Skeletal muscle cell (primary cell): Measurements from ENCODE around the gene ATRN.
"Not testable (repeated sequence)": the region's sequence is repeated elsewhere in the genome, so short reads cannot be mapped to it uniquely, and the experiment has no call there.

ENCODE experiments used
- DNase-seq: peaks from one replicate; pipeline ENCODE4 v3.0.0-alpha.2; 2010; ENCODE audit warnings: low read depth
- H3K4me3 ChIP-seq: 2 replicates; pipeline ENCODE4 v1.5.1; 2011; ENCODE audit warnings: low read depth, mild to moderate bottlenecking, control low read depth, low read length, moderate library complexity

Gene ATRN

DNA sequence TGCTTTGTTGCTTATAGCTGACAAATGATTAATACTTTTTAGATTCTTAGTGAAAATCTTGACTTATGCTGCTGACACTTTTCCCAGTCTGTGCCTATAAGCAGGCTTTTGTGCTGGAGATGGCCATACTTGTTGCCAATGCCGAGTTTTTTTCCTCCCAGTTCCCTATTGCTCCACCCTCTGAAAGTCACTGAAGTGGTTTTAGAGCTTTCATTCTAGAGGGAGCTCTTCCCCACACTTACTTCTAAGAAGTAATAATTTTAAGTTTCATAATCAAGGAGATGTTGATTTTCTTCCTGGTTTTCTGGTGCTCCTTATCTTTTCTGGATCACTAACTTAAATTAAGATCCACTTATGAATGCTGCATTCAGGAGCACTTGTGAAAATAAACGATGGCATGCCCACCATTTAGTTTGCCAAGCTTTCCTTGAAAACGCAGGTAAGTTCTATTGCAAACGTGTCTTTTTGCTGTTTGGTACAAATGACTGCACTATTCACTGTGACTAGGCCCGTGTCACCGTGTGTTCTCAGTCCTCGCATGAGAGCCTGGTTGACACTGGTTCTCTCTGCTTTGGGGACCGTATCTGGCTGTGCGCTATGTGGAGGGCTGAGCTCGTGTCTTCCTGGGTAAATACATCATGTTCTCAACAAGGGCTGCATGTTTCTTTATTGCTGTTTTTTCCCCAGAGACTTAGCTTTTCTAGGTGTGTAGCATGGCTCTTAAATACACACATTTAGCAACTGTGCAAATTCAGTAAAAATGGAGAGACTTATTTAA is 142.2 kb downstream of the ATRN start:
- DNase-seq = no peak
- no peak overlapping the region for H3K4me3 ChIP-seq

DNA sequence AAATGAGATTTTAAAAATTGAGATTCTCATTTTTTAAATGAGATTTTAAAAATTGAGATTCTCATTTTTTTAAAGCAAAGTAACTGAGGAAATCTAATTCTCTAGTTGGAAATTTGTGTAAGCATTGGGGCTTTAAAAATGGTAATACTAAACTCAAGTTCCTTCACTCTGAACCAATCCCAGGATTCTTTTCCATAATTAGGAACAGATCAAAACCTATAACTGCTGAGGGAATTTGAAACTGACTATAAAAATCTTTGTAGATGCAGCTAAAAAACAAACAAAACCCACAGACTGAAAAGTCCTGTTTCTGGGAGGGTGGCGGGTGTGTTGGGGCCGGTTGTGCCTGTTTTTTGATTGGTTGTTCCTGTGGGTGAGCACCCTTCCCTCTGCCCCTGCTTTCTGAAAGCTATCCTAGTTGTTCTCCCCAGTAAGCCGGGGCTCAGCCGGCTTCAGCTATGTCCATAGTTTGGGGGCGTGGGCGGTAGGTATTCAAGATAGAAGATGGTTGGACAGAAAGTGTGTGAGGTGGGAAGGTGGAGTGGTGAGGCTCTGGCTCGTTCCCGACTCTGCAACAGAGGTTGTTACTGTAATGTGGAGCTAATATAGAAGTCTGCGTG is 143.1 kb downstream of the ATRN start:
- no peak overlapping the region for H3K4me3 ChIP-seq
- DNase-seq = no peak

DNA sequence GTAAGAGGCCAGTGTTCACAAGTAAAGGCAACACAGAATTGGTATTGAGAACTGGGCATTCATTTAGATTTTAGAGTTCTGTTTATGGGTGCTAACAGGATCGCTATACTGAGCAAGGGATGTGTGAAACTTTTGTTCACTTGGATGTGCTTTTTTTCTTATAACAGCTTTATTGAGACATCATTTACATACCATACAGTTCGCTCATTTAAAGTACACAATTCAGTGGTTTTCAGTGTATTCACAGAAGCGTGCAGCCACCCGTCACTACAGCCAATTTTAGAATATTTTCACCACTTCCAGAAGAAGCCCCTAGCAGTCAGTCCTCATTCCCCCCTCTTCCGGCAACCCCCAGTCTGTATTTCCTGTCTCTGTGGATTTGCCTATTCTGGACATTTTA is 143.6 kb downstream of the ATRN start:
- no peak for DNase-seq
- H3K4me3 ChIP-seq = no peak overlapping the region

DNA sequence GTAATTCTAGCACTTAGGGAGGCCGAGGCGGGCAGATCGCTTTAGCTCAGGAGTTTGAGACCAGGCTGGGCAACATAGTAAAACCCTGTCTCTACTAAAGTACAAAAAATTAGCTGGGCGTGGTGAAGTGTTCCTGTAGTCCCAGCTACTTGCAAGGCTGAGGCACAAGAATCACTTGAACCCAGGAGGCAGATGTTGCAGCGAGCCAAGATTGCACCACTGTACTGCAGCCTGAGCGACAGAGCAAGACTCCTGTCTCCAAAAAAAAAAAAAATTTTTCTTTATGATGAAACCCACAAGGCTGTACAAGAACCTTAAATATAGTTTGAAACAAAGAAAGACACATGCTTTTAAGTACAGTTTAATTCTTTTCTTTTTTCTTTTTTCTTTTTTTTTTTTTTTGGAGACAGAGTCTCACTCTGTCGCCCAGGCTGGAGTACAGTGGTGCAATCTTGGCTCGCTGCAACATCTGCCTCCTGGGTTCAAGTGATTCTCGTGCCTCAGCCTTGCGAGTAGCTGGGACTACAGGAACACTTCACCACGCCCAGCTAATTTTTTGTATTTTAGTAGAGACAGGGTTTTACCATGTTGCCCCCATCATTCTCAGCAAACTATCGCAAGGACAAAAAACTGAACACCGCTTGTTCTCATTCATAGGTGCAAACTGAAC is 144.5 kb downstream of the ATRN start:
- DNase-seq, H3K4me3 ChIP-seq: not testable (repeated sequence)

GRCh38 chr20:3616250-3616649 is 145.4 kb downstream of the ATRN start:
- DNase-seq = no peak
- no peak overlapping the region for H3K4me3 ChIP-seq

GRCh38 chr20:3621111-3621510 is 150.3 kb downstream of the ATRN start:
- DNase-seq = no peak
- H3K4me3 ChIP-seq = no peak overlapping the region

- DNase-seq = no peak
- H3K4me3 ChIP-seq = no peak overlapping the region
Observed at GRCh38 chr20:3622406-3622805, 151.6 kb downstream of the ATRN start.

DNA sequence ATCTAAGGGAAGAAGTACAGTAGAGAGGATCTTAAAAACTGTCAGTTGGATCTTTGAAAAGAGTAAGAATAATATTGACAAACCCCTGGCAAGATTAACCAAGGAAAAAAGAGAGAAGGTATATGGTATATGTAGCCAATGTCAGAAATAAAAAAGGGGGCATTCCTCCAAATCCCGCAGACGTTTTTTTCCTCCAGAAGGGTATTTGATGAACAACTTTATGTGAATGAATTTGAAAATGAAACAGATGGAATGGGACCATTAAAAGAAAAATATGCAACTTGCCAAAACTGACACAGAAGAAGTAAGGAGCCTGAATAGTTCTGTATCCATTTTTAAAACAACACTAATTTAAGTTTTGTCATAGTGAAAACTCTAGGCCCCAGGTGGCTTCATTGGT is 156.7 kb downstream of the ATRN start:
- no peak overlapping the region for H3K4me3 ChIP-seq
- no peak for DNase-seq

DNA sequence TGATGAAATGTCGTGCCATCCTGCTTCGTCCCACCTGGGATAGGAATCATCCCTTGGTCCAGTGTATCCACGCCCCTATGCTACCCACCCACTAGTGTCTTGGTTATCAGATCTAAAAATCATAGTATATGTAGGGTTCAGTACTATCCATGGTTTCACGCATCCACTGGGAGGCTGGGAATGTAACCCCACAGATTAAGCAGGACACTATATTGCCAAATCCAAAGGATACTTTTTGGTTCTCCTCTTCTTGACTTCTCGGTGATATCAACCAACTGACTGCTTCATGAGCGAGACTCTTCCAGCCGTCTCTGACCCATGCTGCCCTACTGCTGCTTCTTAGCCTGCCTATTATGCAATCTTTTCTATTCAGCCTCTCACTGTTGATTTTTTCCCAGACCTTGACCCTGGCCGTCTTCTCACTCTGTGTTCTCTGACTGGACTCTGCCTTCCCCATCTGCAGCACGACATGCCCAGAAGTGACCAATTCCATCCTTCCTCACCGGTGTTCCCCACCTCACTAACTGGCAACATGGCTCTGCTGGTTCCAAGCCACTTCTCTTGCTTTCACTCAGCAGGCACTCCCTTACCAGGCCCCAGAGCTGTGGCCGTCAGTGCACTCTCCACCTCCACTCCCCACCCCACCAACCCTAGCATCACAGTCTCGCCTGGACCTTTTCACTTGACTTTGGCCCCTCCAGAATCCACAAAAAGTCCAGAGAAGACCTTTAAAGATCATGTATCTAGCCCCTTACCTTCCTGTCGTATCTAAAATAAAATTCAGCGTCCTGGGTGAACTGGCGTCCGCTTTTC is 157.9 kb downstream of the ATRN start:
- no peak overlapping the region for H3K4me3 ChIP-seq
- DNase-seq = no peak

DNA sequence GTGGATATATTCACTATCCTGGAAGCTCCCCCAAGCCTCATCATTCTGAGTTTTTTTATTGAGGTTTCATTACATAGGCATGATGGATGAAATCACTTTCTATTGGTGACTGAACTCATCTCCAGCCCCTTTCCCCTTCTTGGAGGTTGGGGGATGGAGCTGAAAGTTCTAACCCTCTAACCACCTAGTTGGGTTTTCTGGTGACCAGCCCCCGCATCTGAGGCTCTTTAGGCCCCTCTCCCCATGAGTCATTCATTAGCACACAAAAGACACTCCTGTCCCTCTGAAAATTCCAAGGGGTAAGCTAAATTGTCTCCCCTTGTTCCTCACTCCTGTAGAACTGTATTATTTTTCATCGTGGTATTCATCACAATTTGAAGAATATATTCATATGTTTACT is 159.1 kb downstream of the ATRN start:
- H3K4me3 ChIP-seq = no peak overlapping the region
- DNase-seq = no peak

GRCh38 chr20:3630429-3630828 is 159.6 kb downstream of the ATRN start:
- no peak overlapping the region for H3K4me3 ChIP-seq
- no peak for DNase-seq

- no peak overlapping the region for H3K4me3 ChIP-seq
- DNase-seq = no peak
Observed at GRCh38 chr20:3631534-3631933, 160.7 kb downstream of the ATRN start.

DNA sequence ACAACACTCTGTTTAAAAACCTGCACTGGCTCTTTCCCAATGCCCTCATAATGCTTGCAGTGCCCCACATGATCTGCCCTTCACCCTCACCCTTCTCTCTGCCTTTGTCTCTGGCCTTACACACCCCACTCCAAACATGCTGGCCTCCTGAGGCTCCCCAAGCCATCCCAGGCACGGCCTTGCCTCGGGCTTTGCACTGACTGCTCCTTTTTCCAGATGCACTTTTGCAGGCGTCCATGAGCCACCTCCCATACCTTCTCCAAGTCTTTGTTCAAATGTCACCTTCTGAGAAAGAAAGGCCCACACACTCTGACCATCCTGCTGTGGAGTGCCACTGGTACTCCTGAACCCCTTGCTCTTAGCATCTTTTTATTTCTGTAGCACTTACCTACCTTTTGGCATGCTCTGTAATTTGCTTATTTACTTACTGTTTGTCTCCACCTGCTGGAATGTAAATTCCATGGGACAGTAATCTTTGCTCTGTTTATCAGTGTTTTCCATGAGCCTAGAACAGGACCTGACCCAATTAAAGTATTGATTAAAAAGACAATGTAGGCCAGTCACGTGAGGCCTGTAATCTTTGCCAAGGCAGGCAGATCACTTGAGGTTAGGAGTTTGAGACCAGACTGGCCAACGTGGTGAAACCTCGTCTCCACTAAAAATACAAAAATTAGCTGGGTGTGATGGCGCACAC is 161.6 kb downstream of the ATRN start:
- no peak overlapping the region for H3K4me3 ChIP-seq
- no peak for DNase-seq

DNA sequence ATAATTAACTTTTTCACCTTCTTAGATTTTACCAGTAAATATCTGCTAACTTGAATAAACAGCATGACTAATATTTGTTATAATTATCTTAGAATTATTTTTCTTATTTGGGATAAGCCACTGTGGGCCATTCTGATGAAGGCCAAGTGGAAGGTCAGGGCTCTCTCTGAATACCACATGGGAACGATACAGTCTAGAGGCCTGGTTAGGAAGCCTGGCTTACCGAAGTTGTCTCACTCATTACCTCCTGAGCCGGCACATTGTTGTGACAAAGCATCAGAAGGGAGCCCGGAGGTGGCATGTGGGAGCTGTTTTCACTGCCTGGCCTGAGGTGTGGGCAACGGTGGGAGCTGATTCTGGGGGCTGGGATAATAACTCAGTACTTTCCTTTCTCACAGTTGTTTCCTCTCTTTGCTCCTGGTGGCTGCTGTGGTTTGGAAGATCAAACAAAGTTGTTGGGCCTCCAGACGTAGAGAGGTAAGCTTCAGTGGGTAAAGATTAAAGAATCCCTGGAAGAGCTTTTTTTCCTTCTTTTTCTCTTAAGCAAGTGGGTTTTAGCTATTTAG is 163.2 kb downstream of the ATRN start:
- no peak for DNase-seq

DNA sequence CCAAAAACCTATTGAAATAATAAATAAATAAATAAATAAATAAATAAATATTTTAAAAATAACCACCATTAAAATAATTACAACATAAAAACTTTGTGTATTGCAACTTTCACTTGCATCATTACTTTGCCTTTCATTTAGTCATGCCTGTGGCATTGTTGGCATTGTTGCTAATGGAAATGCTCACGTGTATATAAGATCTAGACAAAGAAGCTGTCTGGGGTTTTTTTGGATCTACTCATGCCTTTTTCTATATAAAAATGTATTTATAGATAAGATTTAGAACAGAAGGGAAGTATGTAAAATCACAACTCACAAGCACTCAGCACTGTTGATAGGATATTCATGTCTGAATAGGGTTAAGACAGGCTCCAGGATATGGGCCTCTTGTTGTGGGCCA is 164.5 kb downstream of the ATRN start:
- H3K4me3 ChIP-seq = no peak overlapping the region
- no peak for DNase-seq

More for the DNA sequence above, 163.2 kb downstream of the ATRN start:
- H3K4me3 ChIP-seq = no peak overlapping the region

DNA sequence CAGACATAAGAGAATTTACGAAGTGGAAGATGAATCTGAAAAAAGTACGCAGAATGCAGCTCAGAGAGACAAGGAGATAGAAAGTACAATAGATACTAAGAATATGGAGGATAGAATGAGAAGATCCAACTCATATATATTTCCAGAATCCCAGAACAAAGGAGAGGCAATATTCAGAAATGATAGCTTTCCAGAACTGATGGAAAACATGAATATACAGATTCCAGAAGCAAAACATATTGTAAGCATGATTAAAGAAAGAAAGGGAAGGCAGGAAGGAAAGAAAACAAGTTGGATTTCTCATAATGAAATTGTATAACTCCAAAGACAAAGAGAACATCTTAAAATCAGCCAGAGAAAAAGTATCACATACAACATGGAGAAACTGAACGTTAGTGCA is 169.4 kb downstream of the ATRN start:
- no peak for DNase-seq
- no peak overlapping the region for H3K4me3 ChIP-seq

DNA sequence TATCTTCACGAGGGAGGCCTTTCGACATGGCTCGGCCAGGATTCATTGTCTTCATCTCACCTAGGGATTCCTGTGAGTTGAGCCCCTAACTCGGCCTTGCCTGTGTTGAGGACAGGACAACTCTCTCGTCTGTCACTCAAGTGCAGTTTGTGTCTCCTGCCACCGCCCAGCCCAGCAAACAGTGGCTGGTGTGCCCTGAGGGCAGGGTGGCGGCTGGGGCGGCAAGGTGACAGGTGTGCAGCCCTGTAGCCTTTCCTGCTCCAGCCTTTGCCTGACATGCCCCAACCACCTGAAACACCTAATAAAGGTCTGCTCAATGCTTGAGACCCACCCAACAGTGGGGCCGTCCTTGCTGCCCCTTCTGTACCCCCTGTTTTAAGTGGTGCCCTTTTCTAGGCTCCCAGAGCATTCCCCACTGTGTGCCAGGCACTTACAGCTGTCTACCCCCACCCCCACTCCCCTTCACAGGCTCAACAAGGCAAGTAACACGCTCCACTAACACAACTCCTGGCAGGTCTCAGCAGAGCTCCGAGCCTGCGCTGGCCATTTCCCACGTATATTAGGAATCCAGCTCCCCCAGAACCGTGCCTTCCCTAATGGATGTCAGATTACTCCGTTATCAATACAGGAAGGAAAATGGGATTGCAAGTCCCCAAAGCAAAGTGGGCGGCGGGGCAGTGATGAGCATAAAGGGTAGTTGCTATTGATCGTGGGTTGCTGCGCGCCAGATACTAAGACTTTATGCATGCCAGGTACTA is 174.7 kb downstream of the ATRN start:
- DNase-seq = no peak
- no peak overlapping the region for H3K4me3 ChIP-seq

DNA sequence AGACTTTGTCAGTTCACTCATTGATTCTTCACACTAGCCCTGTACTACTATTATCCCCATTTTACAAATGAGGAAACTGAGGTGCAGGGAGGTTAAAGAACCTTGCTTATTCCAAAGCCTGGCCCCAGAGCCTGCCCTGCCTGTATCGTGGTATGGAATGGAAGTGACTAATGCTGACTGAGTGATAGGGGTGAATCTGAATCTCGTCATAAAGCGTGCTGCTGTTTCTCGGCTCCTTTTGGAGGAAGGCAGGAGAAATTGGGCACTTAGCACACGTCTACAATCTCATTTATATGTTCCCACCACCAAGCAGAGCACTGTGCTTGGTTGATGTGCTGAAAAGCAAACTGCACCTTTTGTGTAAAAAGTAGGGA is 175.2 kb downstream of the ATRN start:
- H3K4me3 ChIP-seq = no peak overlapping the region
- DNase-seq = no peak
